Measurements from ENCODE around the gene ARHGAP44.

GRCh38 chr17:13029340-13029739 lies 240.0 kb downstream of the ARHGAP44 start:
- TF ChIP-seq TAF1 (IDR thresholded peaks at IDR 0.05; ENCODE audit: low read depth, low read length) (no peak), POLR2A (IDR thresholded peaks at IDR 0.05; ENCODE audit: low read depth, low read length) (no peak), POLR2AphosphoS5 (IDR thresholded peaks at IDR 0.05; ENCODE audit: low read depth, low read length) (no peak), SPI1 (IDR thresholded peaks at IDR 0.05; ENCODE audit: low read depth, low read length) (no peak), PAX5 (IDR thresholded peaks at IDR 0.05; ENCODE audit: insufficient read depth, low read length, severe bottlenecking) (no peak), POU2F2 (IDR thresholded peaks at IDR 0.05; ENCODE audit: low read depth, low read length) (no peak)

Data from GM12891 (cell line).